NK-92 treated with Interleukin-12 subunit alpha and Interleukin-12 subunit beta, amount 100 ng/mL, for 24 hours (cell line): ENCODE measurements around the gene KIF26B.

Experiments used
- DNase-seq: peaks from one replicate; lab custom pipeline; 2025; lab: John Stamatoyannopoulos, UW

Gene KIF26B

GRCh38 chr1:245132771-245133170 lies 22.0 kb upstream of the KIF26B start:
- no peak for DNase-seq

DNA sequence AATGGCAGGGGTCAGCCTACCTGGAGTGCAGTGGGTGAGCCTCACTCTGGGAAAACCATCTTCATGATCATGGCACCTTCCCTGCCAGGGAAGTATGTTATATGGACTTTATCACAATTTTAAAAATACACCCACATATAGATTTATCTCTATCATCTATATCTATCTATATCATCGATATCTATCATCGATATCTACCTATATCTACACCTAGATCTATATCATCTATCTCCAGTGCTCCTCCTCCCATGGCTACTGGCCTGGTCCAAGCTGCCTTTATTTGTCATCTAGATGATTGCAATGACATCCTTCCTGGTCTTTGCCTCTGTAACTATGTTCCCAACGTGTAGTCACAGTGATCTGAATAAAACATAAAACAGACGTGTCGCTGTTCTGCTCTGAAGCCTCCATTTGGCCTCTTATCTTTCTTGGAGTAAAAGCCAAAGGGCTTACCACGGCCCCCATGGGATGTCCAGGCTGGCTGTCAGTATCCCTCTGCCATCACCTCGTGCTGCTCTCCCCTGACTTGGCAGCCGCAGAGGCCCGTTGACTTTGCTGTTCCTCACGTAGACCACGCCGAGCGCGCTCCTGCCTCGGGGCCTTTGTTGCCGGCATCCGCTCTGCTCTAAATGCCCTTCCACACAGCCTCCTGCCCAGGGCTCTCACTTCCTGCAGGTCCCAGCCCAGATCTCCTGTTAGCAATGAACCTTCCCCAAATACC lies 20.6 kb upstream of the KIF26B start:
- DNase-seq = no peak

DNA sequence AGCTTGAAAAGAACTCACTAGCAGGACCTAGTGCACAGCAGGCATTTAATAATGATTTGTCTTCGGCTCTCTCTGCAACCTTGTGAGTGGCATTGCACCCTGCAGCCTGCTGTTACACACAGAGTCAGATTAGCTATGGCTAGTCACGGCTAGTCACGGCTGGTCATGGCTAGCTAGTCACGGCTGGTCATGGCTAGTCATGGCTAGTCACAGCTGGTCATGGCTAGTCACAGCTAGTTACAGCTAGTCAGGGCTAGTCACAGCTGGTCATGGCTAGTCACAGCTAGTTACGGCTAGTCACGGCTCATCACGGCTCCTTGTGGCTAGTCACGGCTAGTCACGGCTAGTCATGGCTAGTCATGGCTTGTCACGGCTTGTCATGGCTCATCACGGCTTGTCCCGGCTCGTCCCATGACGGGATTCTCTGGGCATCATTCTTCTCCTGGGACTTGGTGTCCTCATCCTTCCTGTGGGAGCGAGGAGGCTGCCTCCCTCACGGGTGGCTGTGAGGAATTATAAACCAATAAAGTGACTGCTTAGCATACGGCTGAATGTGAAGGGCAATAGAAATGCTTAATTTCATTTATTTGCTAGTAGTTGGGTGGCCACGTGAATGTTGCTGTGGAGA lies 12.5 kb upstream of the KIF26B start:
- DNase-seq = no peak

DNA sequence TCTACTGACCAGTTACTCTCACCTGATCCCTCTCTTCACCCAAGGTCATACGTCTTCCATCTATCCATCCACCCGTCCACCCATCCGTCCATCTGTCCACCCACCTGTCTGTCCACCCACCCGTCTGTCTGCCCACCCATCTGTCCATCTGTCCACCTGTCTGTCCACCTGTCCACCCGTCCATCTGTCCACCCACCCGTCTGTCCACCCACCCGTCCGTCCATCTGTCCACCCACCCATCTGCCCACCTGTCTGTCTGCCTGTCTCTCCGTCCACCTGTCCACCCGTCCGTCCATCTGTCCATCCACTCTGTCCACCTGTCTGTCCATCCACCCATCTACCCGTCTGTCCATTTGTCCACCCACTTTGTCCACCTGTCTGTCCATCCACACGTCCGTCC lies 11.8 kb upstream of the KIF26B start:
- DNase-seq = no peak

- no peak for DNase-seq
Measured at GRCh38 chr1:245143849-245144248, 10.9 kb upstream of the KIF26B start.

DNA sequence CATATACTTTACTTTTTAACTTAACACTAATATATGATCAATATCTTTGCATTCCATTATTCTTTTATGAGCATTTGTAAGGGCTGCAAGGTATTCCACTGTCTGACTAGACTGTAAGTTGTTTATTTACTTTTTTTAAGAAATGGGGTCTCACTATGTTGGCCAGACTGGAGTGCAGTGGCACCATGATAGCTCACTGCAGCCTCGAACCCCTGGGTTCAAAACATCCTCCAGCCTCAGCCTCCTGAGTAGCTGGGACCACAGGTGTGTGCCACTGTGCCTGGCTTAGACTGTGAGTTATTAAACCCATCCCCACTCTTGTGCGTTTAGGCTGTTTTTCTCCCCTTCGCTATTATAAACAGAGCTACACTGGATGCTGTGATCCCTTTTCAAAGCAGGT lies 6.7 kb upstream of the KIF26B start:
- DNase-seq = no peak

DNA sequence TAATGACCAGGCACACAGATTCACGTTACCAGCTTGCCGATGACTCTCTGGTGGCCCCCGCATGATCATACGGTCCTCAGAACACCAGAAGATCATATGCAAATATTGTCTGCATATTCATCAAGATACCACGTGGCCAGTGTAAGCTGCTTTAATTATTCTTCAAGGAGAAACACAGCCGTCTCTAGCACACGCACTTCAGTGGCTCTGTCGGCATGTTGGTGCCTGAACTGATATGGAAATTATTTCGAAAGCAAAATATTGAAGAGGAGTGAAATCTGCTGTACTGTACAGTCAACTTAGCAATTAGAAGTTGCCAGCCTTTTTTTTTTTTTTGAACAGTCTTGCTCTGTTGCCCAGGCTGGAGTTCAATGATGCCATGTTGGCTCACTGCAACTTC lies 5.9 kb upstream of the KIF26B start:
- no peak for DNase-seq

GRCh38 chr1:245153081-245153551 lies 1.7 kb upstream of the KIF26B start:
- DNase-seq = no peak

DNA sequence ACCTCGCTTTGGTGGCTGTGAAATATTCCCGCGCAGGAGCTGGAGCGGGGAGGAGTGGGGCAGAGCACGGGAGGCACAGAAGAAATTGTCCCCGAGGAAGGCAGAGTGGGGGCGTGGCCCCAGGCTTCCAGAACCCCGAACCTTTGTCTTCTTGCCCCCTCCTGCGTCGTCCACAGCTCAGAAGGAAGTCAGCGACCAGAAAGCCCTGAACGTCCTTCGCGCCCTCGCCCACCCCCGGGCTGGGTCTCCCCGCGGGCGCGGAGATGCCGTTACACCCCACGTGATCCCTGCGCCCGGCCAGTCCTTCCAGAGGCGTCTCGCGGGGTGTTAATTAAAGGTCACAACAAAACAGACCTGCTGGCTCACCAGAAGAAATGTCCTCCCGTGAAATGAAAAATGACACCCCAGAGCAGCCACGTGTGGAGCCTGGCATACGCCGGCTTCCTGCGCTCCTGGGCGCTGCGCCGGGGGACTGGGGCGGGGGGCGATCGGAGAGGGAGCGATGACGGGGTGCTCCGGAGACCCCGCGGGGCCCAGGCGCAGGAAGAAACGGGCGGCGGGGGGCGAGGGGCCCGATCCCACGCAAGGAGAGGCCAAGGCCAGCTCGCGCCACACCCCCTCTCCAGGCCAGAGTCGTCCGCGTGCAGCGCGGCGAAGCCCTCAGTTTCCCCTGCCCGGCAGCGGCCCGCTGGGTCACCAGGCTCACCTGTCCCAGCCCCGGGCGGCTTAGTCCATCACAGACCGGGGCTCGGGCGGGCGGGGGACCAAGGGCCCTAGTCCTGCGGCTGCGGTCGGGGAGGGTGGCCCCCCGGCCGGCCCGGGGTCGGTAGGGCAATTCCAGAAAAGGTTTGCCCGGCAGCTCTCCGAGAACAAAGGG lies 995 bp upstream of the KIF26B start:
- no peak for DNase-seq

DNA sequence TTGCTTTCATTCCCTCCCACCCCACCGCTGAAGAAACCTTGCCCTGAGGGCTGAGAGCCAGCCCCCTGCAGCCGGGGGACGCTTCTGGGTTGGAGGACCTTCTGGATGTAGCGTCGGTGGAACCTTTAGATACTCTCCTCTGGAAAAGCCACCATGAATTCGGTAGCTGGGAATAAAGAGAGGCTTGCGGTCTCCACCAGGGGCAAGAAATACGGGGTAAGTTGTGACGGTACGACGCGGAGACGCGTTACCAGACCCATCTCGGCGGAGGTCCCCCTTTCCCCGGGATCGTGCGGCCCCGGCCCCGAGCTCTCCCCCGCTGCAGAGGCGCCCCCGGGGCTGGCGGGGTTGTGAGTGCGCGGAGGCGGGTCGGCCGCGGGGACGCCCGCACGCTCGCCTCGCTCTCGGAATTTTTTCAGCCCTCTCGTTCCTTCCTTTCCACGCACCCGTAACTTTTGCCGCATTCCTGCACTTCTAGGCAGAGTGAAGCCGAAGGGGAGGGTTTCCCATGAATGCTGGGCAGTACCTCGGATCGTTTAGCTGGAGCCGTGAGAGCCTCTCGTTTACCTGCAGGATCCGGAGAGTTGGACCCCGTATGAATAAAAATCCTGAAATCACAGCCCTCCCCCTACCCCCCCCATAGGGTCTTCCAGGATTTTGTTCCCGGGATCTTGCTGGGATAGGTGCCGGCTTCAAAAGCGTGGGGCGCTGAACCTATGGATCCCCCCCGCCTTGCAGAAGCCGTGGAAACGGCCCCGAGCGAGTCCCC lies 671 bp downstream of the KIF26B start:
- DNase-seq = no peak

GRCh38 chr1:245156041-245156735 lies 1.4 kb downstream of the KIF26B start:
- DNase-seq = no peak

DNA sequence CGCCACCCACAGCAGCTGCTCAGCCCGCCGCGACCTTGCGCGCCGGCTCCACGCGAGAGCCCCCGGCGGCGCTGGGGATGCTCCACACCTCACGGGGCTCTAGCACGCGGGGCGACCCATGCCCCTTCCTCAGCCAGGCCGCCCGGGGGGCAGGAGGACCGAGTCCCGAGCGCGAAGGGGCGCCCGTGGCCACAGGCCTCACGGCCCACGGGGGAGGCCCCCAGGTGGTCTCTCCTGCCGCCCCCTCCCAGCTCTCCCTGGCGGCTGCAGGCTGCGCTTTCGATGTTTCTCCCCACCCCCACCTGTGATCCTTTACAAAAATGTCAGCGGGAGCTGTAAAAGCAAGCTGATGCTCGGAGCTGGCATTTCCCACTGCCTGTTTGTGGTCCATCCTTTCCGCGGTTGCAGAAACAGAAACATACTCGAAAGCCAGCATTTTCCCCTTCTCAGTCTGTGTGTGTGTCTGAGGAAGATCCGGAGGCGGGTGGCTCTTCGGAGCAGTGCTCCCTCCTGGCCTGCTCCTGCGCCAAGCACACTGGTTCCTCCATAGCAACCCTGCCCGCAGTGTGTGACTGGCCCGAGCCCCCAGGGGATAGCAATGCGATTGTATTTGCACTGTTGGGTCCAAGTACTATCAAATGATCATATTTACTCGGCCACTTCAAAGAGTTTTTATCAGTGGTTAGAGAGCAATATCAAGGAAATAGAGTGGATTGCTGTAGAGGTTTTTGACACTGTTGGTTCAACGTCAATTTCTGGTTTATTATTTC lies 2.1 kb downstream of the KIF26B start:
- DNase-seq = no peak

GRCh38 chr1:245158913-245159312 lies 4.1 kb downstream of the KIF26B start:
- DNase-seq = no peak

GRCh38 chr1:245160288-245160687 lies 5.5 kb downstream of the KIF26B start:
- DNase-seq = no peak

GRCh38 chr1:245160741-245161400 lies 6.1 kb downstream of the KIF26B start:
- DNase-seq = no peak

- DNase-seq = no peak
Measured at GRCh38 chr1:245161866-245162265, 7.1 kb downstream of the KIF26B start.

- no peak for DNase-seq
Measured at GRCh38 chr1:245166471-245166885, 11.7 kb downstream of the KIF26B start.

- DNase-seq = no peak
Measured at GRCh38 chr1:245168086-245168485, 13.3 kb downstream of the KIF26B start.

- no peak for DNase-seq
Measured at GRCh38 chr1:245168906-245169305, 14.1 kb downstream of the KIF26B start.

DNA sequence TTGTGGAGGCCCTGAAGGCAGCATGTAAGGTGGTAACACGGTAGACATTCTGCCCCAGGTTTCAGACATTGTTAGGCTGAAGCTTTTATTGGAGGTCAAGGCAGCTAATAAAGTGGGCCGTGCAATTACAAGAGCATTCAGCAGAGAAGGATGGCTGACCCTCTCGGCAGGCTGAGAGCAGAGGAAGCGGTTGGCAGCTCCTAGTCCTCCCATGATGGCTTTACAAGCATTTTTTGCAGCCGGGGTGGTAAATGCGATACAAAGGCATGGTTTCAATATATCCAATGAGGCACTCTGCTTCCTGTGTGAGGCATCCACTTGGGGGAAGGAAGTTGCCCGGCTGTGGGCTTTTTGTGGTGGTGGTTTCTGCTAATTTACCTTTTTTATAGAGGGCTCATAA lies 14.6 kb downstream of the KIF26B start:
- DNase-seq = no peak
